ENCODE measurements around the gene CANX.
A peak's percentile ranks its signal among the peaks of the same experiment; 100 is the strongest.
"Not testable (repeated sequence)": the region's sequence is repeated elsewhere in the genome, so short reads cannot be mapped to it uniquely, and the experiment has no call there.

CANX gene

DNA sequence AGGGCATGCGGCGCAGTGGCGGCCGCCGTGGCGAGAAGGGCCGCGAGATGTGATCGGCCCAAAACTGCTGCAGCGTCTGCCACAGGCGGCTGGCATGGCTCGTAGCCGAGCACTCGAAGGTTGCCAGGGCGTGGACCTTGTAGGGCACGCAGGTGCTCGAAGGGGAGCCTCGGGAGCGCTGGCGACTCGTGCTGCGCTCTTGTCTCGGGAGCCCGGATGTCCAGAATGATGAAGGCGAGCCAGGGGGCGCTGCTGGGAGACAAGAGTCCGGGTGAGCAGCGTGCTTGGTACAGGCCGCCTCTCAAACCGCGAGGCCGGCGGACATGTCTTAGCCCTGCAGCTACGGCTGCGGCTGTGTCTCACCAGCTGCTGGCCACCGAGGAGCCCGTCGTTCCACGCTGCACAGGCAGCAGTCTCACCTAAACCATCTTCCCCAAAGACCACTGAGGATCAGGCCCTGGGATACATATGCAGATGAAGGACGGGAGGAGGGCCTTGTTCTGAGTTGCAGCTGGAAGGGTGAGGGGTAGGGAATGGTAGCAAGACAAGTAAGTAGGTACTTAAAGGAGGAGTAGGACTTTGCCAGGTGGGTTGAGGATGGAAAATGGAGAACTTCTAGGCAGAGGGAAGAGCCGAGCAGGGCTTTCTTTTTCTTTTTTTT, 19.6 kb upstream of the CANX start:
- H3K4me3 ChIP-seq (ENCODE audit: low read depth, low read length): peak overlapping the region; percentile 93
- DNase-seq (ENCODE audit: low read depth): peak; percentile 85
- TF ChIP-seq, protein P1, sequence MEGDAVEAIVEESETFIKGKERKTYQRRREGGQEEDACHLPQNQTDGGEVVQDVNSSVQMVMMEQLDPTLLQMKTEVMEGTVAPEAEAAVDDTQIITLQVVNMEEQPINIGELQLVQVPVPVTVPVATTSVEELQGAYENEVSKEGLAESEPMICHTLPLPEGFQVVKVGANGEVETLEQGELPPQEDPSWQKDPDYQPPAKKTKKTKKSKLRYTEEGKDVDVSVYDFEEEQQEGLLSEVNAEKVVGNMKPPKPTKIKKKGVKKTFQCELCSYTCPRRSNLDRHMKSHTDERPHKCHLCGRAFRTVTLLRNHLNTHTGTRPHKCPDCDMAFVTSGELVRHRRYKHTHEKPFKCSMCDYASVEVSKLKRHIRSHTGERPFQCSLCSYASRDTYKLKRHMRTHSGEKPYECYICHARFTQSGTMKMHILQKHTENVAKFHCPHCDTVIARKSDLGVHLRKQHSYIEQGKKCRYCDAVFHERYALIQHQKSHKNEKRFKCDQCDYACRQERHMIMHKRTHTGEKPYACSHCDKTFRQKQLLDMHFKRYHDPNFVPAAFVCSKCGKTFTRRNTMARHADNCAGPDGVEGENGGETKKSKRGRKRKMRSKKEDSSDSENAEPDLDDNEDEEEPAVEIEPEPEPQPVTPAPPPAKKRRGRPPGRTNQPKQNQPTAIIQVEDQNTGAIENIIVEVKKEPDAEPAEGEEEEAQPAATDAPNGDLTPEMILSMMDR (IDR thresholded peaks at IDR 0.05; ENCODE audit: low read depth, low read length): peak; percentile 28
- no peak for TF ChIP-seq POLR2A (IDR thresholded peaks at IDR 0.05; ENCODE audit: extremely low read depth, insufficient read length)
- TF ChIP-seq, protein P2, sequence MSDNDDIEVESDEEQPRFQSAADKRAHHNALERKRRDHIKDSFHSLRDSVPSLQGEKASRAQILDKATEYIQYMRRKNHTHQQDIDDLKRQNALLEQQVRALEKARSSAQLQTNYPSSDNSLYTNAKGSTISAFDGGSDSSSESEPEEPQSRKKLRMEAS (IDR thresholded peaks at IDR 0.05; ENCODE audit: low read depth, low read length): peak; percentile 66; the same call in 1 of the 2 replicates

DNA sequence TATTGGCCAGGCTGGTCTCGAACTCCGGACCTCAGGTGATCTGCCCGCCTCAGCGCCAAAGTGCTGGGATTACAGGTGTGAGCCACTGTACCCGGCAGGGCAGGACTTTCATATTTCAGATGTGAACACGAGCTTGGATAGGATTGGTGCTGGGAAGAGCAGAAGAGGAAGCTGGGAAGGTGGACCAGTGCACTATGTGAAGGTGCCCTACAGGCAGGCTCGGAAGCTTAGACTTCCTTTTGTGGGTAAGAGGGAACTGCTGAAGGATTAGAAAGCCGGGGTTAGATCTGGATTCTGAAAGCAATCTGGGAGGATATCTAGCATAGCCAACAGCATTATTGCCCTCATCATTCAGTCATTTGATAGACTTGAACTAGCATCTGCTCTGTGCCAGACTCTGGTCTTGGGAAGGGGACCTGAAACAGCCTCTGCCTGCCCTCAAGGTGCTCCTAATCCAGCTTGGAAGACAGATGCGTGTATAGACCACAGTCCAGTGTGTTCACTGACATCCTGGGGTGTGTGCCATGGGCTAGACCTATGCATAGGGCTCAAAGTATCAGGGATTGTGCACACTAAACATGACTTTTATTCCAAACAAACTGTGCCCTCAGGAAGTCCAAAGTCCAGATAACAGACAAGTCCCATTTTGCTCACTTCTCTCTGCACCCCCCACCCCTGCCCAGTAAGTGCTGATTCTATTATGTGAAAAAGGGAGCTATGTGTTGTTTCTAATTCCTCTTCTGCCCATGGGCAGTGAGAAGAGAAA, 18.6 kb upstream of the CANX start:
- TF ChIP-seq, protein P1 (IDR thresholded peaks at IDR 0.05; ENCODE audit: low read depth, low read length): no peak
- TF ChIP-seq POLR2A (IDR thresholded peaks at IDR 0.05; ENCODE audit: extremely low read depth, insufficient read length) (no peak), MYC (IDR thresholded peaks at IDR 0.05; ENCODE audit: low read depth, low read length) (no peak)
- TF ChIP-seq, protein P2 (IDR thresholded peaks at IDR 0.05; ENCODE audit: low read depth, low read length): no peak
- H3K4me3 ChIP-seq (ENCODE audit: low read depth, low read length): no peak overlapping the region
- DNase-seq (ENCODE audit: low read depth): no peak

DNA sequence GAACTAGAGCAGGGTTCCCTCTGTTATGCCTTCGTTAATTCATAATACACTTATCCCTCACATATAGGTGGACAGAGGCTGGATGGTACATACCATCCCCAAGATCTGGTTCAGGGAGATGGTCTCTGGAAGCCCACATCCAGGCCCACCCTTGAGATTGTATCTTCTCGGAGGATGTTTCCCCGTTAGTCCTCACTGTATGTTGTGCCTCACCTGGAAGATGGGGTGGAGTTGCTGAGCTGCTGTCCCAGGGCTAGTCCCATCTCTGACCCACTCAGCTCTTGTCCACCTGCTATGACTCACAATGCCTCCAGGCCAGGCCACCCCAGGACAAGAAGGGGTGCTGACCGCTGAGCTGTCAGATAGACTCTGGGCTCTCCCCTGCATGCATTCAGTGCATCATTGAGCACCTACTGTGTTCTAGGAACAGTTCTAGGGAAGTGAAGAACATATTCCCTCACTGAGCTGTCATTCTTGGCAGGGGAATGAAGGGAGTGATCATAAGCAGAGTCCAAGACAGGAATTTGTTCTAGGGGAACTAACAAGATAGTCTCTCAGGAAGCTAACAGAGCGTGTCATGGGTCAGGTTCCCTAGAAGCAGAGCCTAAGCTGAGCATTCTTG, 17.9 kb upstream of the CANX start, which contains the start of gene CBY3:
Gene CBY3 (minus strand): TSS at position 255 of the 622 bp plus-strand sequence. CDS start 116 bp downstream, at position 139.
- TF ChIP-seq, protein P1 (IDR thresholded peaks at IDR 0.05; ENCODE audit: low read depth, low read length): no peak
- TF ChIP-seq, protein P2 (IDR thresholded peaks at IDR 0.05; ENCODE audit: low read depth, low read length): no peak
- TF ChIP-seq POLR2A (IDR thresholded peaks at IDR 0.05; ENCODE audit: extremely low read depth, insufficient read length): no peak
- no peak for TF ChIP-seq MYC (IDR thresholded peaks at IDR 0.05; ENCODE audit: low read depth, low read length)
- DNase-seq (ENCODE audit: low read depth): no peak
- no peak within 1 kb of the TSS for H3K4me3 ChIP-seq (ENCODE audit: low read depth, low read length)

DNA sequence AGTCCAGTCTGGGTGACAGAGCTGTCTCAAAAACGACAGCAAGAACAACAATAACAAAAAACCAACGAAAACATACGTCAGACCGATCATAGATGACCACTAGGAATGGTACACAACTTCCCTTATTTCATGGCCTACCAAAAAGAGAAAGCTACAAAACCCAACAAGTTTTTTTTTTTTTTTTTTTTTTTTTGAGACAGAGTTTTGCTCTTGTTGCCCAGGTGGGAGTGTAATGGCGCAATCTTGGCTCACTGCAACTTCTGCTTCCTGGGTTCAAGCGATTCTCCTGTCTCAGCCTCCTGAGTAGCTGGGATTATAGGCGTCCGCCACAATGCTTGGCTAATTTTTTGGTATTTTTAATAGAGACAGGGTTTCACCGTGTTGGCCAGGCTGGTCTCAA, 9.6 kb upstream of the CANX start:
- DNase-seq (ENCODE audit: low read depth): peak; percentile 55
- H3K4me3 ChIP-seq (ENCODE audit: low read depth, low read length): not testable (repeated sequence)

DNA sequence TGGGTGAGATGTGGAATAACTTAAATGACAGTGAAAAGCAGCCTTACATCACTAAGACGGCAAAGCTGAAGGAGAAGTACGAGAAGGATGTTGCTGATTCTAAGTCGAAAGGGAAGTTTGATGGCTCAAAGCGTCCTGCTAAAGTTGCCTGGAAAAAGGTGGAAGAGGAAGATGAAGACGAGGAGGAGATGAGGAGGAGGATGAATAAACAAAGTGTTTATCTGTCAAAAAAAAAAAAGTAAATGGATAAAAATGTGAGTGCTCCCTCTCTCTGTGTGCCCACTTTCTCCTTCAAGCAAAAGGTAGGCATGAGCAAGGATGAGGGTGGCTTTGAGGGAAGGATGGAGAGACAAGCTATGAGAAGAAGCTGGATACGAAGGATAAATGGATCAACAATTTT, 4.2 kb upstream of the CANX start:
- H3K4me3 ChIP-seq (ENCODE audit: low read depth, low read length): no peak overlapping the region
- TF ChIP-seq, protein P1 (IDR thresholded peaks at IDR 0.05; ENCODE audit: low read depth, low read length): no peak
- TF ChIP-seq, protein P2 (IDR thresholded peaks at IDR 0.05; ENCODE audit: low read depth, low read length): no peak
- no peak for TF ChIP-seq MYC (IDR thresholded peaks at IDR 0.05; ENCODE audit: low read depth, low read length)
- TF ChIP-seq POLR2A (IDR thresholded peaks at IDR 0.05; ENCODE audit: extremely low read depth, insufficient read length): no peak
- no peak for DNase-seq (ENCODE audit: low read depth)

DNA sequence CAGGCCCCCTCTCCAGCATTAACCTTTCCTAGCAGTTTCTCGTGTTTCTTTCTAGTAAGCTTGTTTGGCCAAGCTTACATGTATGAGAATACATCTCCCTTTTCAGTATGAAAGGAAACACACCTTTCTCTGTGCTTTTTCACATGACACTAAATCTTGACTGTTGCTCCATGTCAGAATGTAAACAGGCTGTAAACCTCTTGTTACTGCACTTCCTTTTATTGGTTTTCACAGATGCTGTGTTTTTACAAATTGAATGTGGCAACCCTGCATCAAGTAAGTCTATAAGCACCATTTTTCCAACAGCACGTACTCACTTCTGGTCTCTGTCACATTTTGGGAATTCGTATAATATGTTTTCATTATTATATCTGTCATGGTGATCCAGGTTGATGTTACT, 2.2 kb upstream of the CANX start:
- TF ChIP-seq, protein P2 (IDR thresholded peaks at IDR 0.05; ENCODE audit: low read depth, low read length): no peak
- no peak overlapping the region for H3K4me3 ChIP-seq (ENCODE audit: low read depth, low read length)
- peak; percentile 61 for DNase-seq (ENCODE audit: low read depth)

All from NB4 (cell line).